Measurements from ENCODE around the gene ZNF599.

- TF ChIP-seq CTCF (IDR thresholded peaks at IDR 0.05; ENCODE audit: poor library complexity) (no peak), EZH2 (IDR thresholded peaks at IDR 0.05; ENCODE audit: borderline replicate concordance) (no peak), EZH2phosphoT487 (IDR thresholded peaks at IDR 0.05; ENCODE audit: low read depth, severe bottlenecking, unreplicated experiment) (no peak)
Measured at GRCh38 chr19:34713262-34713637, 59.8 kb downstream of the ZNF599 start.
